GM18498 (cell line): ENCODE measurements around the gene KCNQ1.

Experiments used
- ATAC-seq: cut with Tn5 transposase; IDR thresholded peaks from one replicate; pipeline ENCODE4 v1.9.1; 2021; ENCODE audit warnings: mild to moderate bottlenecking, moderate library complexity; ENCODE audit not compliant: unreplicated experiment

The KCNQ1 gene

DNA sequence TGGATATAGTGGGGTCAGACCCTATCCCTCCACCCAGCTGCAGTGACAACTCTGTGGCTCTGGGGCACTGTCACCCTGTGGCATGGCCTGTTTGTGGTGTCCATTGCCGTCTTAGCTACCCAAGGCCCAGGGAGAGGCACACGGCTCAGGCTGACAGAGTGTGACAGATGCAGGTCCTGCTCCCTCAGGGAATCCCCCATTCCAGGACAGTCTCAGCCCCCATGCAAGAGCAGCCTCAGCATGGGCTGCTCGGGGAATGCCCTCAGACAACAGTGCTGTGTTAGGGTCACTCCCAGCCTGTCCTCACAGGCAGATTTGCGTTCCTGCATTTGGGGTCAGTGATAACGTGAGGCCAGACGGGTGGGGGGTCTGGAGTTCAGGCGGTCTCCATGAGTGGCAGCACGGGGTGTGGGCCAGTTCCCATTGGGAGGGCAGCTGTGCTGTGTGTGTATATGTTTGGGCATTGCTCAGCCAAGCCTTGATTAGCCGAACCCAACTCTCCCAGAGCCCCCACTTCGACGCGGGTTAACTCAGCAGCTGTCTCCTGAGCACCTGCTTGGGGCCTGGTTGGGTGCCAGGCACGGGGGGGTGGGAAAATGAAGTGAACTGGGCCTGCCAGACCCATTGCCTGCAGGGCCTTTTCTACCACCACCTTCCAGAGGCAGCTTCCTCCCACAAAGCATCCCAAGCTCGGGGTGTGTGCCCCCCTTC is 260.2 kb downstream of the KCNQ1 start:
- ATAC-seq = no peak

DNA sequence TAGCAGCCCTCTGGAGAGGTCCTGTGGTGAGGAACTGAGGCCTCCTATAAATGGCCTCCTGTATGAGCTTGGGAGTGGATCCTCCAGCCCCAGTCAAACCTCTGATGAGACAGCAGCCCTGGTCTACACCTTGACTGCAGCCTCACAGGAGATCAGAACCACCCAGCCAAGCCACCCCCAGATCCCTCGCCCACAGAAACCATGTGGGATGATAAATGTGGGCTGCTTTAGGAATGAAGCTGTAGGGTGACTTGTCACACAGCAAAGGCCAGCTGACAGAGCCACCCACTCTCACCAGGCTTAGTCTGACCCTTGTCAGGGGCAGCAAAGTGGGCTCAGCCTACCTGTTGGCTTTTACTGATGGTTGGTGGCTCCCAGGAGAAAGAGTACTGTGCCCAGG is 261.5 kb downstream of the KCNQ1 start:
- ATAC-seq = no peak

DNA sequence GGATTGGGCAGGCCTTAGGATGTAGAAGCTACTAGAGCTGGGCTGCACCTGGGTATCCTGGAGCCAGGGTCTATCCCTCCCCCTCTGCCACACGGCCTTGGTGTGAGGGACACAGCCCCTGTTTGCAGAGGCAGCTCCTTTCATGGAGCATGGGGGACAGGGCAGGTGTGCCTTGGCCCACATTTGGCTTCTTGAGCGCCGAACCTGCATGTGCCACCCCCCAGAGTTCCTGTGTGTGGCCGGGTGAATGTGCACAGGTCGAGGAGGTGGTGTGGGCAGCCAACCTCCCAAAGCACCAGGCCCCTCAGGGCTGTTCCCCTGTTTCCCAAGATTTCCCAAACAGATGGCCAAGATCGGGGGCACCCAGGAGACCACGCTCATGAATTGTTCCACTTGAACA is 262.9 kb downstream of the KCNQ1 start:
- no peak for ATAC-seq

DNA sequence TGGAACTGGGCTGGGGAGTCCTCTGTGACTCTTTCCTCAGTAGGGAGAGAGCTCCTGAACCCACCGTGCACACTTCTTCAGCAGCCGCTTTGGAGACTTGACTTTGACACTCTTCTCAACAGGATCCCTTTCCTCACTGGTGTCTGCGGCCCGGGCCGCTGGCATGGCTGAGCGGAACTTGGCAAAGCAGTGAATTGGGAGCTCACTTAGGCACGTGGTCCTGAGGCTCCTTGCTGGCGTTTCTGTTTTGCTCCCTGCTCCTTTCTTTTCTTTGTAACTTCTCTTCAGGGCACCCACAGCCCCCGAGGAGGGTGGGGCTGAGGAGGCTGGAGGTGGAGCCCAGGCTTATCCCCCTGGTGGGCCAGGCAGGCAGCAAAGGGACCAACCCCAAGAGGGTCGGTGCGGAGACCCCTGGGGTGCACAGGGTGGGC is 263.4 kb downstream of the KCNQ1 start:
- no peak for ATAC-seq

- no peak for ATAC-seq
Observed at GRCh38 chr11:2708757-2709281, 264.0 kb downstream of the KCNQ1 start.

GRCh38 chr11:2709429-2709828 is 264.6 kb downstream of the KCNQ1 start:
- no peak for ATAC-seq

- no peak for ATAC-seq
Observed at GRCh38 chr11:2711161-2711560, 266.4 kb downstream of the KCNQ1 start.

GRCh38 chr11:2713094-2713493 is 268.3 kb downstream of the KCNQ1 start:
- no peak for ATAC-seq

DNA sequence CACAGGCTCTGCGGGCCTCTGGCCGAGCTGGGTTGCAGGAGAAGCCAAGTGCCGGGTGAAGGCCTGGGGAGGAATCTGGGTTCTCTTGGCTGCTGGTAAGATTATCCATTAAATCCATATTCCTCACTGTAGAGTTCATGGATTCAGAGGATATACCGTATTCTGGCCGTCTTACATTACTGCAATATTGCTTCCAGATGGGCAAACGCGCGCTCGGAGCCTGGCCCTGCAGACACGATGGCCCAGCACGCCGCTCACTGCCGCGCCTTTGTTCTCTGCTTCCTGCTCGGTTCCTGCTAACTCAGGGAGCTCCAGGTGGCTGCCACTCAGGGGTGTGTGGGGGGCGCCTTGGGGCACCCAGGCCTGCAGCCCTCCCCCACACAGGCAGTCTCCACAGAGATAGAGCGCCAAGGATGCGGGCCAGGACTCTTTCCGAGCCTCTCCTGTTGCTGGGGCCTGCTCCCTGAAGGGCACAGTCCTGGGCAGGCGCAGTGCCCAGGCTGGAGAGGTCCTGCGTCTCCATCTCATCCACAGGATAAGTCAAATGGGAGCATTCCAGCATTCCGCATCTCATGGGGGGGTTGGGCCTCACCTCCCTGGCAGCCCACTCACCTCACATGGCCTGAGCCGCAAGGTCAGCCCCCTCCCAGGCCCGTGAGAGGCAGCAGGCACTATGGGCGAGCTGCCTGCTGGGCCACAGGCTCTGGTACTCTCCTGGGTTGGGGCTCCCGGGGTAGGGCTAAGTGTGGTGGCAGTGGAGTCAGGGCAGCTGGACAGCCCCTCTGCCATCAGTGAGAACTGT is 269.1 kb downstream of the KCNQ1 start:
- no peak for ATAC-seq

DNA sequence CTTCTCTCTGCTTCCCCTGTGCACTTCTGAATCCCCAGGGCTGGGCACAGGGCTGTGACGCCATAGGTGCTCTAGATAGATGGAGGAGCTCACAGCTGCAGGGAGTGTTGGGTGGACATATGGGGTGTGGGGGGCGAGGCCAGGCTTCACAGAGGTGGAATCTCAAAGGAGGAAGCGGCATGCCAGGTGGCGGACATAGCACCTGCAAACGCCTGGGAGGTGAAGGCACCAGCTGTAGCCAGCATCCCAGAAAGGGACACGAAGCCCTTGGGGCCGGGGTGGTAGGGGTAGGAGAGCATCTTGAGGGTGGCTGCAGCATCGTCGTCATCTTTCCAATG is 269.6 kb downstream of the KCNQ1 start:
- ATAC-seq = no peak

DNA sequence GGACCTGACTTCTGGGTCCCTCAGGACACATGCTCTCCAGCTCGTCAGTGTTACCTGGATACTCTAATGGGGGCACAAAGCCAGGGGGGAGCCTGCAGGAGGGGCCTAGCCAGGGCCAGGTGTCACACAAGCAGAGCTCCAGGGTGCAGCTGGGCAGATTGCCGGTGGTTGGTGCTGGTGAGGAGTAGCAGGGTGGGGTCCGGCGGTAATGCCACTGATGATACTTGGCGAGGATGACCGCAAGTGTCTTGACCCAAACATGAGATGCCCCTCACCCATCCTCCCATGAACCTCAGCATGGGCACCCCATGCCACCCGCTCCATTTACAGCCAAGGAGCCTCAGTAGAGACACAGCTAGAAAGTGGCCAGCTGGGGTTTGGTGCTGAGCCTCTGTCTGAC is 270.1 kb downstream of the KCNQ1 start:
- no peak for ATAC-seq

GRCh38 chr11:2715716-2716350 is 271.0 kb downstream of the KCNQ1 start:
- ATAC-seq = no peak

- ATAC-seq = no peak
Observed at GRCh38 chr11:2716376-2717095, 271.7 kb downstream of the KCNQ1 start.

- no peak for ATAC-seq
Observed at GRCh38 chr11:2717561-2718325, 272.9 kb downstream of the KCNQ1 start.

DNA sequence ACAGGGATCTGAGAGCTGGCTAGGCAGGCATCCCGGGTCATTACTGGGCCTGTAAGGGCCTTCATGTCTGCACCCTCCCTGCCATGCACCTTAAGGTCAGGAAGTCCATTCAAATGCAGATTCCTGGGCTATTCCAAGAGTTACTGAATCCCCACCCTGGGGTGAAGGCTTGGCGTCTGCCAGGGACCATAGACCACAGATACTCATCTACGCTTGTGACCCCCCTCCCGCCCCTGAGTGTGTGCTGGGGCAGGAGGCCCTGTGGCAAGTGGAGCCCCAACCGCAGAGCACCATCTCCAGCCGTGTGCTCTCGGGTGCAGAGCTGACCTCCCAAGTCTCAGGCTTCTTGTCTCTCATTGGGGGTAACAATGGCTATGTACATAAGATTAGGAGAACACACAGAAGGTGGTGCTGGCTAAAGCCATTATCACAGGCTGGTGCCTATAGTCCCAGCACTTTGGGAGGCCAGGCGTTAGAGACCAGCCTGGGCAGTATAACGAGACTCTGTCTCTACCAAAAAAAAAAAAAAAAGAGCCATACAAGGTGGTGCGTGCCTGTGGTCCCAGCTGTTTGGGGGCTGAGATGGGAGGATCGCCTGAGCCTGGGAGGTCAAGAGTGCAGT is 274.1 kb downstream of the KCNQ1 start:
- ATAC-seq = no peak

GRCh38 chr11:2719831-2720590 is 275.2 kb downstream of the KCNQ1 start:
- ATAC-seq = no peak

DNA sequence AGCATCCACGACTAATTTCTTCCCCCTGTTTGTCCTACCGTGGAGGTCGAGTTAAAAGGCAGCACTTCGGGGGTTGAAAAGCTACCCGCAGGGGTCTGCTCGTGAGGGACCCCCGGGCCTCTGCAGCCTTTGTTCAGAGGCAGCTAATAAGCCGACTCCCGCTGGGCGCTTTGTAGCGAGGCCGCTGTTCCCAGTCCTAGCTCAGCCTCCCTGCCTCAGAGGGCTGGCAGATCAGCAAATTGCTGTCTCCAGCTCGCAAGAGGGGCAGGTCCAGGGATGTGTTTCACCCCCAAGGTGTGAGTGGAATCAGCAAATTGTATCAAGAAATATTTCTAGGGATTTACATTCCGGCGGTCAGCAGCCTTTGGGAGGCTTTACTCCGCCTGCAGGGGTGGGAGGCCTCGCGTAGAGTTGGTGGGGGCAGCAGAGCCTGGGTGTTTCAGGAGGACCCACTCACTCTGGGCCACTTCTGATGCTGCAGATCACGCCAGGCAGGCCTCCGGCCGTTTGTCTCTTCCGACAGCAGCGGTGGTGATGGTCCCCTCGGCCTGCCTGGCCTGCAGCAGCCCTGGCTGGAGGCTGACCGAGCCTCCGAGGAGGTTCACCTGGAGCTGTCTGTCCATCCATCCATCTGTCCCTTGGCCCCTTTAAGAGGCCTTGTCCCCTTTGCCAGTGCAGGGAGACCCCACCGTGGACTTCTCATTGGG is 276.6 kb downstream of the KCNQ1 start:
- no peak for ATAC-seq

DNA sequence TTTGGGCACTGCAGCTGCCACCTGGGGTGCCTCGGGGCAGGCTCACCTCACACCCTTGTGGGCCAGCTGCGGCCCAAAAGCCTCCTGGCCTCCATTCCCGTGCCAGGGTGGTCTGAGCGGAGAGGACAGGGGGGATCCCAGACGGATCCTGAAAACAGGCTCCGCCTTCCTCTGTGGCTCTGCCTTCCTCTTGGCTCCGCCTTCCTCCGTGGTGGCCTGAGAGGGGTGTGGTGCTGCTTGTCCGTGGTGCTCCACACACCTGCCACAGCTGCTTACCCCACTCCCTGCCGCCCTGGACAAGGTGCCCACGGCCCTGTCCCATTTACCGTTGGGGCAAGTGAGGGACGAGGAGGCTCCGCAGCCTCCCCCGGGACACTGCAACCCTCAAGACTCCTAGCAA is 278.1 kb downstream of the KCNQ1 start:
- ATAC-seq = no peak

GRCh38 chr11:2724104-2724503 is 279.3 kb downstream of the KCNQ1 start:
- ATAC-seq = no peak
